Measurements from ENCODE around the gene NDUFS1. TPM values are rescaled to one million over a fixed set of nuclear protein-coding genes. Genes with fewer than 3 reads are reported as not detected.

NDUFS1 gene
- total and polyA plus RNA-seq, 9 of the 15 experiments (the other 6 are each of a cell fraction or from before 2014, with no cell fraction given): 75.0 to 130 (median 91.5) TPM

DNA sequence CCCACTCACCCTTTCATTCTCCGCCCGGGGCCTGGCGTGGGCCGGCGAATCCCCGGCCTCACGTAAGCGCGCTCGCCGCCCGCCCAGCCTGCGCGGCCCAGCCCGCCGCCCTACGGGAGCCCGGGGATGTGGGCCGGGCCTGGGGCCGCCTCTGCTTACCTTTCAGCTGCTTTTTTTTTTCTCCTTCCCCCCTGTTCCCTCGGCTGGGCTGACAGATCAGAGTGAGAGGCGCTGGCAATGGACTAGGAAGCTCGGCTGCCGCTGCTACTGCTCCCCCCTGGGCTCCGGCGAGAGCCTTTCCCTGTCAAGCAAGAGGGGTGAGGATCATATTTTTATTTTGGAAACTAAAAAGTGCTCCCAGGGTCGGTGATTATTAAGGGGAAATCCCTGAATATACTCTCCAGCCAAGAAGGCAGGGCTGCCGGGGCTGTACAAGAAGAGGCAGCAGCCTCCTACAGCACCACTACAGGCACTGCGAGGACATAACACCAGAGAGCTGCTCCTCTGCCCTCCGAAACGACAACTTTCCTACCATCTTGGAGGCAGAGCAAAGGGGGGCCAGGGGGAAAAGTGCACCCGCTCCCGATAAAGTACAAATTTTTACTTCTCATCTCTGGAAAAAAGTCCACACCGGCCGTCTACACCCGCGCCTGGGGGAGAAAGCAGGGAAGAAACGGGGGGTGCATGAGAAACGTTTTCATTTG is 73.3 kb downstream of the NDUFS1 start, which contains the start of gene INO80D (continued):
- no peak for TF ChIP-seq ZNF407 (IDR thresholded peaks at IDR 0.05; ENCODE audit: low read depth)
- TF ChIP-seq HDAC1 (IDR thresholded peaks at IDR 0.05): no peak
- peak; percentile 97 for TF ChIP-seq NFRKB (IDR thresholded peaks at IDR 0.05; ENCODE audit: low read depth)
- 0 out of 4 replicates have a peak, but pooled peaks of 1 of the 2 experiments have one; percentile 10 for TF ChIP-seq ZNF639 (CRISPR knock-in tag; conservative IDR thresholded peaks at IDR 0.05 in 1 of 2, IDR thresholded peaks at IDR 0.05 in 1 of 2)
- peak in 1 of 2 experiments; percentile 64; a peak in 1 of 3 replicates for TF ChIP-seq CBX3 (IDR thresholded peaks at IDR 0.05; ENCODE audit: borderline replicate concordance in 1 of 2, low read length in 2 of 2)
- TF ChIP-seq, protein P1, sequence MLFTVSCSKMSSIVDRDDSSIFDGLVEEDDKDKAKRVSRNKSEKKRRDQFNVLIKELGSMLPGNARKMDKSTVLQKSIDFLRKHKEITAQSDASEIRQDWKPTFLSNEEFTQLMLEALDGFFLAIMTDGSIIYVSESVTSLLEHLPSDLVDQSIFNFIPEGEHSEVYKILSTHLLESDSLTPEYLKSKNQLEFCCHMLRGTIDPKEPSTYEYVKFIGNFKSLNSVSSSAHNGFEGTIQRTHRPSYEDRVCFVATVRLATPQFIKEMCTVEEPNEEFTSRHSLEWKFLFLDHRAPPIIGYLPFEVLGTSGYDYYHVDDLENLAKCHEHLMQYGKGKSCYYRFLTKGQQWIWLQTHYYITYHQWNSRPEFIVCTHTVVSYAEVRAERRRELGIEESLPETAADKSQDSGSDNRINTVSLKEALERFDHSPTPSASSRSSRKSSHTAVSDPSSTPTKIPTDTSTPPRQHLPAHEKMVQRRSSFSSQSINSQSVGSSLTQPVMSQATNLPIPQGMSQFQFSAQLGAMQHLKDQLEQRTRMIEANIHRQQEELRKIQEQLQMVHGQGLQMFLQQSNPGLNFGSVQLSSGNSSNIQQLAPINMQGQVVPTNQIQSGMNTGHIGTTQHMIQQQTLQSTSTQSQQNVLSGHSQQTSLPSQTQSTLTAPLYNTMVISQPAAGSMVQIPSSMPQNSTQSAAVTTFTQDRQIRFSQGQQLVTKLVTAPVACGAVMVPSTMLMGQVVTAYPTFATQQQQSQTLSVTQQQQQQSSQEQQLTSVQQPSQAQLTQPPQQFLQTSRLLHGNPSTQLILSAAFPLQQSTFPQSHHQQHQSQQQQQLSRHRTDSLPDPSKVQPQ (CRISPR knock-in tag; IDR thresholded peaks at IDR 0.05; ENCODE audit: borderline replicate concordance): no peak
- no peak for TF ChIP-seq DACH1 (IDR thresholded peaks at IDR 0.05; ENCODE audit: partially characterized antibody)
- no peak for TF ChIP-seq SMARCA5 (IDR thresholded peaks at IDR 0.05)
- peak in 1 of 2 experiments; percentile 47; a peak in 2 of 4 replicates for TF ChIP-seq SIN3A (IDR thresholded peaks at IDR 0.05; ENCODE audit: borderline replicate concordance in 2 of 2, control insufficient read depth in 1 of 2, low read depth in 2 of 2, low read length in 2 of 2)

Data from K562 (cell line).